Neural progenitor cell (in vitro differentiated cells): ENCODE data around the gene TEAD2.

Experiments used
- EZH2 ChIP-seq: fragments of 200-600 bp; sonication (generic); IDR thresholded peaks from 2 replicates; pipeline ENCODE4 v1.6.1; 2017; ENCODE audit warnings: antibody characterized with exemption, mild to moderate bottlenecking, moderate library complexity
- EZH2phosphoT487 ChIP-seq: fragments of 200-600 bp; sonication (generic); IDR thresholded peaks from 2 replicates; pipeline ENCODE4 v1.6.1; 2017; ENCODE audit warnings: antibody characterized with exemption
- TF ChIP-seq, protein P1 (sequence below): fragments of 200-600 bp; sonication (generic); IDR thresholded peaks from 2 replicates; pipeline ENCODE4 v1.5.1; 2017; ENCODE audit warnings: antibody characterized with exemption, mild to moderate bottlenecking

DNA sequence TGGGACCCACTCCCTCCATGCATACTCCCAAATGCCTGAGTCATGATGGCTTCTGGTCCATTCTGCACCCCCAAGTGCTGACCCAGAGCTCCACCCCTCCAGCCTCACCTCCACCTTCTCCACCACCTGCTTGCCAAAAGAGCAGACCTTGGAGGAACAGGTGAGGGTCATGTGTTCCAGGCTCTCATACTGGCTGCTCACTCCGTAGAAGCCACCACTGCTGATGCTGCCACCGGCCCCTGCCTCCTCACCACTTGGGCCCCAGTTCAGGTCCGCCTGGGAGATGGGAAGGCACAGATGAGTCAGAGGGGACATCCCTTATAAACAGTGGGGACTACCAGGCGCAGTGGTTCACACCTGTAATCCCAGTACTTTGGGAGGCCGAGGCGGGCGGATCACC, 19.1 kb downstream of the TEAD2 start:
- TF ChIP-seq, protein P1, sequence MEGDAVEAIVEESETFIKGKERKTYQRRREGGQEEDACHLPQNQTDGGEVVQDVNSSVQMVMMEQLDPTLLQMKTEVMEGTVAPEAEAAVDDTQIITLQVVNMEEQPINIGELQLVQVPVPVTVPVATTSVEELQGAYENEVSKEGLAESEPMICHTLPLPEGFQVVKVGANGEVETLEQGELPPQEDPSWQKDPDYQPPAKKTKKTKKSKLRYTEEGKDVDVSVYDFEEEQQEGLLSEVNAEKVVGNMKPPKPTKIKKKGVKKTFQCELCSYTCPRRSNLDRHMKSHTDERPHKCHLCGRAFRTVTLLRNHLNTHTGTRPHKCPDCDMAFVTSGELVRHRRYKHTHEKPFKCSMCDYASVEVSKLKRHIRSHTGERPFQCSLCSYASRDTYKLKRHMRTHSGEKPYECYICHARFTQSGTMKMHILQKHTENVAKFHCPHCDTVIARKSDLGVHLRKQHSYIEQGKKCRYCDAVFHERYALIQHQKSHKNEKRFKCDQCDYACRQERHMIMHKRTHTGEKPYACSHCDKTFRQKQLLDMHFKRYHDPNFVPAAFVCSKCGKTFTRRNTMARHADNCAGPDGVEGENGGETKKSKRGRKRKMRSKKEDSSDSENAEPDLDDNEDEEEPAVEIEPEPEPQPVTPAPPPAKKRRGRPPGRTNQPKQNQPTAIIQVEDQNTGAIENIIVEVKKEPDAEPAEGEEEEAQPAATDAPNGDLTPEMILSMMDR = no peak
- TF ChIP-seq EZH2 = no peak
- TF ChIP-seq EZH2phosphoT487 = no peak
